Cardiac muscle cell (in vitro differentiated cells and primary cell): ENCODE results near the gene CLP1. TPM values are rescaled to one million over a fixed set of nuclear protein-coding genes. Genes with fewer than 3 reads are reported as not detected.

ENCODE experiments used
- DNase-seq, 2 donors: peaks; one replicate each; pipeline versions ENCODE4 v3.0.0 to v3.0.0-alpha.2; 2010 to 2017; ENCODE audit warnings: low read depth in 1 of 2, low spot score in 1 of 2
- H3K27ac ChIP-seq: fragments of 200-600 bp; sonication (generic); 2 replicates; pipeline ENCODE4 v1.5.1; 2016
- H3K27me3 ChIP-seq: fragments of 200-600 bp; sonication (generic); 2 replicates; pipeline ENCODE4 v1.6.0; 2016; ENCODE audit warnings: control low read depth
- H3K36me3 ChIP-seq: fragments of 200-600 bp; sonication (generic); 2 replicates; pipeline ENCODE4 v1.5.1; 2016; ENCODE audit warnings: control low read depth
- H3K4me1 ChIP-seq: fragments of 200-600 bp; sonication (generic); 2 replicates; pipeline ENCODE4 v1.8.1; 2017; ENCODE audit warnings: low read depth, mild to moderate bottlenecking, mixed run types
- H3K4me3 ChIP-seq: fragments of 200-600 bp; sonication (generic); 2 replicates; pipeline ENCODE4 v1.5.1; 2016; ENCODE audit warnings: mild to moderate bottlenecking
- H3K9me3 ChIP-seq: fragments of 200-600 bp; sonication (generic); 2 replicates; pipeline ENCODE4 v1.5.1; 2017; ENCODE audit warnings: low read depth, mild to moderate bottlenecking, control low read depth
- CTCF ChIP-seq: IDR thresholded peaks from 2 replicates; pipeline ENCODE4 v1.5.1; 2012; ENCODE audit warnings: low read depth, mild to moderate bottlenecking, low read length
- polyA plus RNA-seq: library from polyadenylated mRNA; unstranded; fragments of >200 nt; fragmentation: Nextera tagmentation; extraction: Ambion mirVana; gene quantifications from 2 replicates; pipeline ENCODE4 v1.2.1, GENCODE V29; 2016
- total RNA-seq: library from RNA; depleted of rRNA; stranded (reverse); fragments of >200 nt; gene quantifications from 2 replicates; pipeline ENCODE4 v1.2.3, GENCODE V29; 2016

The CLP1 gene
- total and polyA plus RNA-seq, 2 experiments from 2014 or later: 16.5 to 17.9 TPM

GRCh38 chr11:57646799-57647303 is 10.7 kb upstream of the CLP1 start:
- Histone ChIP-seq H3K4me3 (no peak overlapping the region), H3K9me3 (no peaks in the 10 kb centered on the region), H3K36me3 (no peaks in the 10 kb centered on the region), H3K27ac (peak overlapping the region; percentile 55), H3K4me1 (peaks cover 66% of the 10 kb centered on the region), H3K27me3 (no peaks in the 10 kb centered on the region)
- no peak for TF ChIP-seq CTCF
- DNase-seq: peak in 1 of 2 donors; percentile 15

- no peak for TF ChIP-seq CTCF
- H3K27me3 ChIP-seq: no peaks in the 10 kb centered on the region
- H3K4me3 ChIP-seq: no peak overlapping the region
- no peaks in the 10 kb centered on the region for H3K9me3 ChIP-seq
- no peaks in the 10 kb centered on the region for H3K36me3 ChIP-seq
- DNase-seq: peak; percentile 27 to 41
- peak overlapping the region; percentile 55 for H3K27ac ChIP-seq
- peaks cover 65% of the 10 kb centered on the region for H3K4me1 ChIP-seq
These were observed 10.2 kb upstream of the CLP1 start for GRCh38 chr11:57647372-57647771.

GRCh38 chr11:57647960-57648800 is 9.4 kb upstream of the CLP1 start:
- Histone ChIP-seq H3K4me1 (peaks cover 65% of the 10 kb centered on the region), H3K4me3 (peak overlapping the region; percentile 3), H3K9me3 (no peaks in the 10 kb centered on the region), H3K27me3 (no peaks in the 10 kb centered on the region), H3K27ac (peak overlapping the region; percentile 55), H3K36me3 (no peaks in the 10 kb centered on the region)
- TF ChIP-seq CTCF: no peak
- peak; percentile 26 to 31 for DNase-seq

GRCh38 chr11:57648801-57649735 is 8.5 kb upstream of the CLP1 start:
- peaks cover 59% of the 10 kb centered on the region for H3K4me1 ChIP-seq
- peak overlapping the region; percentile 36 for H3K27ac ChIP-seq
- TF ChIP-seq CTCF: no peak

GRCh38 chr11:57649826-57650738 is 7.5 kb upstream of the CLP1 start, which contains the start of gene YPEL4:
YPEL4 (minus strand) TSS chr11:57649912; CDS start chr11:57647107, 2,805 bp downstream.
- Histone ChIP-seq H3K36me3 (no peaks in the 10 kb centered on the region), H3K4me3 (peak within 1 kb of the TSS; percentile 26), H3K9me3 (no peaks in the 10 kb centered on the region), H3K4me1 (peaks cover 54% of the 10 kb centered on the region), H3K27me3 (no peaks in the 10 kb centered on the region), H3K27ac (peak within 1 kb of the TSS; percentile 36)
- no peak for TF ChIP-seq CTCF
- peak; percentile 63 to 87 for DNase-seq

More at GRCh38 chr11:57648801-57649735, 8.5 kb upstream of the CLP1 start:
- Histone ChIP-seq H3K4me3 (peak overlapping the region; percentile 26), H3K9me3 (no peaks in the 10 kb centered on the region), H3K27me3 (no peaks in the 10 kb centered on the region), H3K36me3 (no peaks in the 10 kb centered on the region)
- peak; percentile 37 to 56 for DNase-seq
